GM12891 (cell line): Measurements from ENCODE around the gene UNC45A.

Source experiments
- POLR2A ChIP-seq: IDR thresholded peaks from 2 replicates; pipeline ENCODE4 v1.6.1; 2011; ENCODE audit warnings: low read depth, low read length, control low read depth
- POLR2AphosphoS5 ChIP-seq: IDR thresholded peaks from 2 replicates; pipeline ENCODE4 v1.6.1; 2011; ENCODE audit warnings: low read depth, low read length, control low read depth

DNA sequence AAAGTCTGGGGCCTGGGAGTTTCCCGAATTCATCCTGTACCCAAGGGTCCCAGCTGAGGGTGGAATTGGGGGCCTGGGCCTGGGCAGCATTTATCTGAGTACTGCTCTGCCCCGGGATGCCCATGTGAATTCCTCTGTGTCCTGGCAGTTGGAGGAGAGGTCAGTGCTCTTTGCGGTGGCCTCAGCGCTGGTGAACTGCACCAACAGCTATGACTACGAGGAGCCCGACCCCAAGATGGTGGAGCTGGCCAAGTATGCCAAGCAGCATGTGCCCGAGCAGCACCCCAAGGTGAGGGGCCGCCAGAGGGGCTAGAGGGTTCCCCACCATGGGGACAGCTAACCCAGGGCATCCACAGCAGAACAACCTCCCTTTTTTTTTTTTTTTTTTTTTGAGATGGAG is 13.4 kb downstream of the UNC45A start:
- TF ChIP-seq POLR2A: no peak
- TF ChIP-seq POLR2AphosphoS5: no peak
